ENCODE results near the gene MAPK8IP1.

Gene MAPK8IP1

GRCh38 chr11:45927684-45928413, 42.4 kb downstream of the MAPK8IP1 start:
- no peak for DNase-seq

- DNase-seq, result no peak
Measured at GRCh38 chr11:45928535-45929215, 43.2 kb downstream of the MAPK8IP1 start.

GRCh38 chr11:45929486-45930030, 44.1 kb downstream of the MAPK8IP1 start:
- no peak for DNase-seq

GRCh38 chr11:45930031-45930794, 44.8 kb downstream of the MAPK8IP1 start:
- no peak for DNase-seq

- DNase-seq, result no peak
Measured at GRCh38 chr11:45930951-45931570, 45.6 kb downstream of the MAPK8IP1 start.

- no peak for DNase-seq
Measured at GRCh38 chr11:45931739-45932138, 46.3 kb downstream of the MAPK8IP1 start.

- no peak for DNase-seq
Measured at GRCh38 chr11:45932217-45932616, 46.8 kb downstream of the MAPK8IP1 start.

GRCh38 chr11:45933131-45933831, 47.8 kb downstream of the MAPK8IP1 start:
- no peak for DNase-seq

GRCh38 chr11:45933846-45934579, 48.6 kb downstream of the MAPK8IP1 start:
- no peak for DNase-seq

GRCh38 chr11:45934580-45935318, 49.3 kb downstream of the MAPK8IP1 start:
- DNase-seq, result no peak

GRCh38 chr11:45935349-45936064, 50.1 kb downstream of the MAPK8IP1 start:
- no peak for DNase-seq

GRCh38 chr11:45936511-45937054, 51.1 kb downstream of the MAPK8IP1 start:
- DNase-seq, result no peak

GRCh38 chr11:45937916-45938315, 52.5 kb downstream of the MAPK8IP1 start:
- DNase-seq, result no peak

GRCh38 chr11:45939836-45940235, 54.4 kb downstream of the MAPK8IP1 start:
- no peak for DNase-seq

- DNase-seq, result no peak
Measured at GRCh38 chr11:45941285-45941684, 55.8 kb downstream of the MAPK8IP1 start.

- DNase-seq, result no peak
Measured at GRCh38 chr11:45942381-45942780, 56.9 kb downstream of the MAPK8IP1 start.

- DNase-seq, result no peak
Measured at GRCh38 chr11:45945397-45945999, 60.0 kb downstream of the MAPK8IP1 start.

GRCh38 chr11:45947885-45948284, 62.4 kb downstream of the MAPK8IP1 start:
- DNase-seq, result no peak

GRCh38 chr11:45948356-45948755, 62.9 kb downstream of the MAPK8IP1 start:
- no peak for DNase-seq
